ENCODE results near the gene SPATA16. TPM values are rescaled to one million over a fixed set of nuclear protein-coding genes. Genes with fewer than 3 reads are reported as not detected.

Gene SPATA16
- total RNA-seq, 2 donors from 2014 or later = not detected

GRCh38 chr3:173096994-173097785 lies 43.8 kb downstream of the SPATA16 start:
- no peak overlapping the region for H3K4me3 Mint-ChIP-seq
- H3K9me3 Mint-ChIP-seq = peaks cover 2% of the 10 kb centered on the region
- whole genome bisulfite sequencing, 2 experiments (ENCODE audit: insufficient coverage in 1 of 2, insufficient read length in 1 of 2) = 79 to 100% methylated on average over 3 to 4 of the region's 4 CpGs
- no peaks in the 10 kb centered on the region for H3K27me3 ChIP-seq (ENCODE audit: control insufficient read depth, insufficient read depth, low read length, poor library complexity, severe bottlenecking)
- no peaks in the 10 kb centered on the region for H3K9me3 ChIP-seq (ENCODE audit: control insufficient read depth, low read length)
- no peak overlapping the region for H3K4me3 ChIP-seq (ENCODE audit: low read length)
- H3K27me3 Mint-ChIP-seq (ENCODE audit: insufficient read depth) = no peaks in the 10 kb centered on the region
- no peak overlapping the region for H3K27ac ChIP-seq (ENCODE audit: low read depth, low read length)
- H3K9ac ChIP-seq (ENCODE audit: extremely low read depth, low read length, poor library complexity, severe bottlenecking) = no peak overlapping the region
- no peaks in the 10 kb centered on the region for H3K36me3 ChIP-seq (ENCODE audit: control insufficient read depth, insufficient read depth, low read length)
- no peaks in the 10 kb centered on the region for H3K36me3 Mint-ChIP-seq (ENCODE audit: low read depth)
- DNase-seq = no peak
- no peaks in the 10 kb centered on the region for H3K4me1 ChIP-seq (ENCODE audit: control insufficient read depth, insufficient read depth, low read length)
- no peak overlapping the region for H3K27ac Mint-ChIP-seq
- H3K4me1 Mint-ChIP-seq = no peaks in the 10 kb centered on the region
- no peak for TF ChIP-seq CTCF (conservative IDR thresholded peaks at IDR 0.05)

- no peak for DNase-seq
- Histone ChIP-seq H3K9me3 (ENCODE audit: control insufficient read depth, low read length) (no peaks in the 10 kb centered on the region), H3K4me1 (ENCODE audit: control insufficient read depth, insufficient read depth, low read length) (no peaks in the 10 kb centered on the region), H3K36me3 (ENCODE audit: control insufficient read depth, insufficient read depth, low read length) (no peaks in the 10 kb centered on the region), H3K4me3 (ENCODE audit: low read length) (no peak overlapping the region), H3K9ac (ENCODE audit: extremely low read depth, low read length, poor library complexity, severe bottlenecking) (no peak overlapping the region), H3K27me3 (ENCODE audit: control insufficient read depth, insufficient read depth, low read length, poor library complexity, severe bottlenecking) (no peaks in the 10 kb centered on the region), H3K27ac (ENCODE audit: low read depth, low read length) (no peak overlapping the region)
- no peaks in the 10 kb centered on the region for H3K4me1 Mint-ChIP-seq
- no peaks in the 10 kb centered on the region for H3K36me3 Mint-ChIP-seq (ENCODE audit: low read depth)
- 94 to 100% methylated on average over 1 to 3 of the region's 3 CpGs for WGBS, 2 experiments (ENCODE audit: insufficient coverage in 1 of 2, insufficient read length in 1 of 2)
- TF ChIP-seq CTCF (conservative IDR thresholded peaks at IDR 0.05) = no peak
- no peaks in the 10 kb centered on the region for H3K27me3 Mint-ChIP-seq (ENCODE audit: insufficient read depth)
- no peak overlapping the region for H3K4me3 Mint-ChIP-seq
- H3K9me3 Mint-ChIP-seq = no peaks in the 10 kb centered on the region
- H3K27ac Mint-ChIP-seq = no peak overlapping the region
Observed at GRCh38 chr3:173096140-173096539, 44.9 kb downstream of the SPATA16 start.

- Histone ChIP-seq H3K27me3 (ENCODE audit: control insufficient read depth, insufficient read depth, low read length, poor library complexity, severe bottlenecking) (no peaks in the 10 kb centered on the region), H3K36me3 (ENCODE audit: control insufficient read depth, insufficient read depth, low read length) (no peaks in the 10 kb centered on the region), H3K9me3 (ENCODE audit: control insufficient read depth, low read length) (no peaks in the 10 kb centered on the region), H3K4me1 (ENCODE audit: control insufficient read depth, insufficient read depth, low read length) (no peaks in the 10 kb centered on the region), H3K9ac (ENCODE audit: extremely low read depth, low read length, poor library complexity, severe bottlenecking) (no peak overlapping the region), H3K27ac (ENCODE audit: low read depth, low read length) (no peak overlapping the region), H3K4me3 (ENCODE audit: low read length) (no peak overlapping the region)
- Mint-ChIP-seq H3K27me3 (ENCODE audit: insufficient read depth) (no peaks in the 10 kb centered on the region), H3K4me1 (no peaks in the 10 kb centered on the region), H3K36me3 (ENCODE audit: low read depth) (no peaks in the 10 kb centered on the region), H3K27ac (no peak overlapping the region), H3K4me3 (no peak overlapping the region), H3K9me3 (no peaks in the 10 kb centered on the region)
- DNase-seq = no peak
- 83 to 95% methylated on average over 1 of the region's 1 CpG for WGBS, 2 experiments (ENCODE audit: insufficient coverage in 1 of 2, insufficient read length in 1 of 2)
- TF ChIP-seq CTCF (conservative IDR thresholded peaks at IDR 0.05) = no peak
Observed at GRCh38 chr3:173092038-173092437, 49.0 kb downstream of the SPATA16 start.

Measured in endodermal cell (in vitro differentiated cells).